Skeletal muscle tissue (tissue), 4 donors: Measurements from ENCODE around the gene CTCFL. TPM values are rescaled to one million over a fixed set of nuclear protein-coding genes. Genes with fewer than 3 reads are reported as not detected.
A peak's percentile ranks its signal among the peaks of the same experiment; 100 is the strongest.

Experiments used
- H3K27ac ChIP-seq: one replicate; pipeline ENCODE4 v1.7.0; 2013; ENCODE audit warnings: mild to moderate bottlenecking, low read depth, low read length, inconsistent platforms
- H3K27me3 ChIP-seq, 3 donors: one replicate each; pipeline ENCODE4 v1.7.0; 2013; ENCODE audit warnings: low read length in 3 of 3; ENCODE audit not compliant: control insufficient read depth in 3 of 3, insufficient read depth in 3 of 3
- H3K36me3 ChIP-seq, 3 donors: one replicate each; pipeline ENCODE4 v1.7.0; 2013; ENCODE audit warnings: low read length in 3 of 3; ENCODE audit not compliant: control insufficient read depth in 3 of 3, insufficient read depth in 3 of 3
- H3K4me1 ChIP-seq, 3 donors: one replicate each; pipeline ENCODE4 v1.7.0; 2013; ENCODE audit warnings: low read length in 3 of 3, mild to moderate bottlenecking in 3 of 3; ENCODE audit not compliant: control insufficient read depth in 3 of 3, insufficient read depth in 3 of 3
- H3K4me3 ChIP-seq, 3 donors: one replicate each; pipeline ENCODE4 v1.7.0; 2013; ENCODE audit warnings: low read length in 3 of 3
- H3K9ac ChIP-seq, 3 donors: one replicate each; pipeline ENCODE4 v1.7.0; 2013; ENCODE audit warnings: low read length in 3 of 3, mild to moderate bottlenecking in 3 of 3, moderate library complexity in 2 of 3, low read depth in 1 of 3
- H3K9me3 ChIP-seq, 3 donors: one replicate each; pipeline ENCODE4 v1.7.0; 2013; ENCODE audit warnings: low read length in 3 of 3; ENCODE audit not compliant: control insufficient read depth in 3 of 3
- total RNA-seq: library from RNA; depleted of rRNA; stranded (reverse); fragments of >200 nt; gene quantifications from one replicate; pipeline ENCODE4 v1.2.3, GENCODE V29; 2014
- donor health status: Osteomylitis.

Gene CTCFL
- total RNA-seq, 1 donor from 2014 or later, result not detected

- Histone ChIP-seq H3K9ac (no peak overlapping the region), H3K36me3 (no peaks in the 10 kb centered on the region), H3K4me1 (no peaks in the 10 kb centered on the region), H3K4me3 (no peak overlapping the region), H3K27me3 (peaks cover 0 to 4% (median 0%) of the 10 kb centered on the region in 3 donors), H3K27ac (no peak overlapping the region), H3K9me3 (no peaks in the 10 kb centered on the region)
These were observed 40.2 kb downstream of the CTCFL start for GRCh38 chr20:57484772-57485171.

GRCh38 chr20:57483287-57484050 is 41.5 kb downstream of the CTCFL start:
- Histone ChIP-seq H3K27ac (no peak overlapping the region), H3K9ac (no peak overlapping the region), H3K4me3 (no peak overlapping the region), H3K4me1 (no peaks in the 10 kb centered on the region), H3K36me3 (no peaks in the 10 kb centered on the region), H3K27me3 (peaks cover 0 to 4% (median 0%) of the 10 kb centered on the region in 3 donors), H3K9me3 (no peaks in the 10 kb centered on the region)

GRCh38 chr20:57482796-57483195 is 42.1 kb downstream of the CTCFL start:
- no peaks in the 10 kb centered on the region for H3K9me3 ChIP-seq
- H3K4me3 ChIP-seq, result no peak overlapping the region
- H3K27ac ChIP-seq, result no peak overlapping the region
- H3K27me3 ChIP-seq, result peaks cover 0 to 4% (median 0%) of the 10 kb centered on the region in 3 donors
- H3K9ac ChIP-seq, result no peak overlapping the region
- H3K4me1 ChIP-seq, result no peaks in the 10 kb centered on the region
- no peaks in the 10 kb centered on the region for H3K36me3 ChIP-seq

GRCh38 chr20:57482148-57482547 is 42.8 kb downstream of the CTCFL start:
- Histone ChIP-seq H3K36me3 (no peaks in the 10 kb centered on the region), H3K27ac (no peak overlapping the region), H3K4me3 (no peak overlapping the region), H3K4me1 (peaks cover 0 to under 1% (median 0%) of the 10 kb centered on the region in 3 donors), H3K27me3 (peaks cover 0 to 4% (median 0%) of the 10 kb centered on the region in 3 donors), H3K9me3 (no peaks in the 10 kb centered on the region), H3K9ac (no peak overlapping the region)

- H3K36me3 ChIP-seq, result no peaks in the 10 kb centered on the region
- no peak overlapping the region for H3K27ac ChIP-seq
- no peak overlapping the region for H3K9ac ChIP-seq
- H3K4me1 ChIP-seq, result peaks cover 0 to 10% (median 2%) of the 10 kb centered on the region in 3 donors
- H3K9me3 ChIP-seq, result no peaks in the 10 kb centered on the region
- peaks cover 0 to 7% (median 0%) of the 10 kb centered on the region in 3 donors for H3K27me3 ChIP-seq
- no peak overlapping the region for H3K4me3 ChIP-seq
These were observed 43.6 kb downstream of the CTCFL start for GRCh38 chr20:57481281-57481711.

GRCh38 chr20:57480444-57481160 is 44.3 kb downstream of the CTCFL start:
- Histone ChIP-seq H3K4me1 (peaks cover 2 to 16% (median 9%) of the 10 kb centered on the region in 3 donors), H3K9ac (no peak overlapping the region), H3K36me3 (no peaks in the 10 kb centered on the region), H3K4me3 (no peak overlapping the region), H3K27ac (no peak overlapping the region), H3K9me3 (no peaks in the 10 kb centered on the region), H3K27me3 (peaks cover 0 to 7% (median 0%) of the 10 kb centered on the region in 3 donors)

GRCh38 chr20:57479196-57479595 is 45.7 kb downstream of the CTCFL start:
- Histone ChIP-seq H3K4me1 (peaks cover 2 to 27% (median 10%) of the 10 kb centered on the region in 3 donors), H3K9me3 (no peaks in the 10 kb centered on the region), H3K4me3 (no peak overlapping the region), H3K27me3 (peaks cover 0 to 7% (median 0%) of the 10 kb centered on the region in 3 donors), H3K9ac (no peak overlapping the region), H3K27ac (no peak overlapping the region), H3K36me3 (no peaks in the 10 kb centered on the region)

- Histone ChIP-seq H3K27me3 (peaks cover 0 to 7% (median 0%) of the 10 kb centered on the region in 3 donors), H3K4me1 (peaks cover 5 to 32% (median 14%) of the 10 kb centered on the region in 3 donors), H3K4me3 (no peak overlapping the region), H3K9me3 (no peaks in the 10 kb centered on the region), H3K9ac (no peak overlapping the region), H3K36me3 (no peaks in the 10 kb centered on the region), H3K27ac (no peak overlapping the region)
These were observed 46.8 kb downstream of the CTCFL start for GRCh38 chr20:57478176-57478575.

GRCh38 chr20:57476641-57477461 is 48.1 kb downstream of the CTCFL start:
- Histone ChIP-seq H3K9me3 (no peaks in the 10 kb centered on the region), H3K36me3 (no peaks in the 10 kb centered on the region), H3K4me1 (peaks cover 8 to 33% (median 16%) of the 10 kb centered on the region in 3 donors), H3K27ac (peak overlapping the region; percentile 22), H3K4me3 (no peak overlapping the region), H3K27me3 (peaks cover 0 to 7% (median 0%) of the 10 kb centered on the region in 3 donors), H3K9ac (peak overlapping the region in 1 of 3 donors; percentile 33)
